ENCODE results near the gene ZMYND11. TPM values are rescaled to one million over a fixed set of nuclear protein-coding genes. Genes with fewer than 3 reads are reported as not detected.

The ZMYND11 gene
- total and polyA plus RNA-seq, 2 donors from 2014 or later: 32.7 to 80.7 TPM

- TF ChIP-seq CTCF (IDR thresholded peaks at IDR 0.05; ENCODE audit: borderline replicate concordance, extremely low read depth, insufficient read depth): no peak
- H3K9ac ChIP-seq (ENCODE audit: low read length in 3 of 3): no peak overlapping the region
- intact Hi-C loops (cut with DNase I): no loop called here
- H3K9me3 ChIP-seq (ENCODE audit: control insufficient read depth in 2 of 3, insufficient read depth in 1 of 3, low read length in 3 of 3): no peaks in the 10 kb centered on the region
- H3K4me3 ChIP-seq (ENCODE audit: low read length in 3 of 3): no peak overlapping the region
- DNase-seq (no peak), FAIRE-seq (no peak)
- H3K4me1 ChIP-seq (ENCODE audit: control insufficient read depth in 2 of 3, insufficient read depth in 2 of 3, low read depth in 1 of 3, low read length in 3 of 3): no peaks in the 10 kb centered on the region
- H3K27me3 ChIP-seq (ENCODE audit: control insufficient read depth, insufficient read depth, low read length): no peaks in the 10 kb centered on the region
- H3K27ac ChIP-seq (ENCODE audit: low read depth in 2 of 2, low read length in 2 of 2): no peak overlapping the region
- no peaks in the 10 kb centered on the region for H3K36me3 ChIP-seq (ENCODE audit: control insufficient read depth in 2 of 3, insufficient read depth in 3 of 3, low read length in 3 of 3)
These were observed 93.1 kb downstream of the ZMYND11 start for GRCh38 chr10:228366-228765.

GRCh38 chr10:230758-231157 is 95.5 kb downstream of the ZMYND11 start:
- Histone ChIP-seq H3K27me3 (ENCODE audit: control insufficient read depth, insufficient read depth, low read length) (no peaks in the 10 kb centered on the region), H3K4me1 (ENCODE audit: control insufficient read depth in 2 of 3, insufficient read depth in 2 of 3, low read depth in 1 of 3, low read length in 3 of 3) (no peaks in the 10 kb centered on the region), H3K9me3 (ENCODE audit: control insufficient read depth in 2 of 3, insufficient read depth in 1 of 3, low read length in 3 of 3) (no peaks in the 10 kb centered on the region), H3K9ac (ENCODE audit: low read length in 3 of 3) (no peak overlapping the region), H3K36me3 (ENCODE audit: control insufficient read depth in 2 of 3, insufficient read depth in 3 of 3, low read length in 3 of 3) (no peaks in the 10 kb centered on the region), H3K4me3 (ENCODE audit: low read length in 3 of 3) (no peak overlapping the region), H3K27ac (ENCODE audit: low read depth in 2 of 2, low read length in 2 of 2) (no peak overlapping the region)
- intact Hi-C loops (cut with DNase I): no loop called here
- no peak for FAIRE-seq
- no peak for TF ChIP-seq CTCF (IDR thresholded peaks at IDR 0.05; ENCODE audit: borderline replicate concordance, extremely low read depth, insufficient read depth)
- no peak for DNase-seq

GRCh38 chr10:232061-232460 is 96.8 kb downstream of the ZMYND11 start:
- intact Hi-C loops (cut with DNase I): no loop called here
- FAIRE-seq: no peak
- no peaks in the 10 kb centered on the region for H3K27me3 ChIP-seq (ENCODE audit: control insufficient read depth, insufficient read depth, low read length)
- H3K4me3 ChIP-seq (ENCODE audit: low read length in 3 of 3): no peak overlapping the region
- no peaks in the 10 kb centered on the region for H3K9me3 ChIP-seq (ENCODE audit: control insufficient read depth in 2 of 3, insufficient read depth in 1 of 3, low read length in 3 of 3)
- no peaks in the 10 kb centered on the region for H3K4me1 ChIP-seq (ENCODE audit: control insufficient read depth in 2 of 3, insufficient read depth in 2 of 3, low read depth in 1 of 3, low read length in 3 of 3)
- no peak overlapping the region for H3K9ac ChIP-seq (ENCODE audit: low read length in 3 of 3)
- TF ChIP-seq CTCF (IDR thresholded peaks at IDR 0.05; ENCODE audit: borderline replicate concordance, extremely low read depth, insufficient read depth): no peak
- no peaks in the 10 kb centered on the region for H3K36me3 ChIP-seq (ENCODE audit: control insufficient read depth in 2 of 3, insufficient read depth in 3 of 3, low read length in 3 of 3)
- no peak for DNase-seq
- H3K27ac ChIP-seq (ENCODE audit: low read depth in 2 of 2, low read length in 2 of 2): no peak overlapping the region

- no peak for TF ChIP-seq CTCF (IDR thresholded peaks at IDR 0.05; ENCODE audit: borderline replicate concordance, extremely low read depth, insufficient read depth)
- Histone ChIP-seq H3K9ac (ENCODE audit: low read length in 3 of 3) (no peak overlapping the region), H3K4me1 (ENCODE audit: control insufficient read depth in 2 of 3, insufficient read depth in 2 of 3, low read depth in 1 of 3, low read length in 3 of 3) (no peaks in the 10 kb centered on the region), H3K9me3 (ENCODE audit: control insufficient read depth in 2 of 3, insufficient read depth in 1 of 3, low read length in 3 of 3) (no peaks in the 10 kb centered on the region), H3K4me3 (ENCODE audit: low read length in 3 of 3) (no peak overlapping the region), H3K27ac (ENCODE audit: low read depth in 2 of 2, low read length in 2 of 2) (no peak overlapping the region), H3K36me3 (ENCODE audit: control insufficient read depth in 2 of 3, insufficient read depth in 3 of 3, low read length in 3 of 3) (no peaks in the 10 kb centered on the region), H3K27me3 (ENCODE audit: control insufficient read depth, insufficient read depth, low read length) (no peaks in the 10 kb centered on the region)
- DNase-seq (no peak), FAIRE-seq (no peak)
- intact Hi-C loops (cut with DNase I): no loop called here
These were observed 97.6 kb downstream of the ZMYND11 start for GRCh38 chr10:232878-233277.

Measured in kidney (tissue), 14 donors.